Motor neuron (in vitro differentiated cells): ENCODE results near the gene TBXA2R. TPM values are rescaled to one million over a fixed set of nuclear protein-coding genes. Genes with fewer than 3 reads are reported as not detected.
"Not testable (repeated sequence)": the region's sequence is repeated elsewhere in the genome, so short reads cannot be mapped to it uniquely, and the experiment has no call there.

Source experiments
- ATAC-seq, 8 experiments: fragments of 200-7000 bp; cut with Tn5 transposase; replicated peaks in 6 of 8; 2 replicates each; pipeline ENCODE4 v1.8.0; 2021; ENCODE audit warnings: mild to moderate bottlenecking in 8 of 8, moderate library complexity in 8 of 8
- H3K27ac ChIP-seq, 2 donors: fragments of 250-450 bp; sonication (Bioruptor Pico); 2 replicates each; pipeline ENCODE4 v1.9.0; 2021; ENCODE audit warnings: antibody characterized with exemption in 2 of 2, mild to moderate bottlenecking in 2 of 2, moderate library complexity in 1 of 2
- H3K4me1 ChIP-seq, 2 donors: fragments of 250-450 bp; sonication (Bioruptor Pico); replicated peaks in 1 of 2; 2 replicates each; pipeline ENCODE4 v1.6.1; 2021; ENCODE audit warnings: antibody characterized with exemption in 2 of 2, mild to moderate bottlenecking in 2 of 2, moderate library complexity in 1 of 2
- H3K4me3 ChIP-seq, 5 donors: fragments of 250-450 bp; sonication (Bioruptor Pico); 2 replicates each; pipeline ENCODE4 v1.9.0; 2021; ENCODE audit warnings: antibody characterized with exemption in 5 of 5, mild to moderate bottlenecking in 5 of 5, moderate library complexity in 4 of 5
- WGBS, 10 experiments: fragments of 450-650 bp; shearing (Covaris generic); methylation state at CpG; one replicate each; pipeline ENCODE4 v1.0.0; 2022; 5-methylcytosine and 5-hydroxymethylcytosine counted together
- in situ Hi-C, 9 experiments: fragments of 400-800 bp; cut with MboI; loops; one replicate each; pipeline ENCODE4 v1.15.0; 2021; ENCODE audit warnings: low sequenced_read_pairs in 9 of 9, low pct_unique_long_range_greater_than_20kb in 2 of 9; ENCODE audit not compliant: unreplicated experiment in 9 of 9
- total RNA-seq, 8 experiments: library from RNA; unstranded; fragments of 300-600 nt; gene quantifications; 2 replicates each; pipeline versions ENCODE4 v1.2.3 to v1.2.4, GENCODE V29; 2022

The TBXA2R gene
- total RNA-seq, 8 experiments from 2014 or later = 0.07 to 0.62 (median 0.36) TPM; not detected in 1

DNA sequence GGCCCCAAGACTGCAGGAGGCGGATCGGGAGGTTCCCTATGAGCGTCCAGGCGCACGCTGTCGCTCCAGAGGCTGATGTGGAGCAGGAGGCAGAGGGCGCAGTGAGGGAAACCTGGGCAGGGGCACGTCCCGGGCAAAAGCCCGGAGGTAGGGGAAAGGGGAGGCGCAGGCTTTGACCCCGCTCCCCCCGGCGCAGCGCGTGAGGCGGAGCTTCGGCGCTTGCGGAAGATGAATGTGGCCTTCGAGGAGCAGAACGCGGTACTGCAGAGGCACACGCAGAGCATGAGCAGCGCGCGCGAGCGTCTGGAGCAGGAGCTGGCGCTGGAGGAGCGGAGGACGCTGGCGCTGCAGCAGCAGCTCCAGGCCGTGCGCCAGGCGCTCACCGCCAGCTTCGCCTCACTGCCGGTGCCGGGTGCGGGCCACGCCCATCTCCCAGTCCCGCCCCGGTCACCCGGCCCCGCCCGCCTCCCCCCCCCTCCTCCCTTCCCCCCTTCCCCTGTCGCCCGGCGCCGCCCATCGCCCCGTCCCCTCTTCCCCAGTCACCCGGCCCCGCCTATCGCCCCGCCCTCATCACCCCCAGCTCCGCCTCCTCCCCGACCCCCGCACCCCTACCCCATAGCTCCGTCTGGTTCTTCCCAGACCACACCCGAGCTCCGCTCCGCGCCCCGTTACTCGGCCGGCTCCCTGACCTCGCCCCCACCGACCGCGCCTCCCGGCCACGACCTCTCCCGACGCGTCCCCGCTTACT, 29.8 kb downstream of the TBXA2R start:
- peak overlapping the region; percentile 21 to 68 for H3K27ac ChIP-seq
- H3K4me3 ChIP-seq = peak overlapping the region; percentile 0 to 23 (median 6)
- H3K4me1 ChIP-seq = peaks cover 11 to 22% of the 10 kb centered on the region in 2 donors
- ATAC-seq = peak; percentile 2 to 42 (median 18)
- in situ Hi-C loops = no loop called here
- 0 to 54% (median 36%) methylated on average over 1 to 9 of the region's 78 CpGs; no CpG with 5 or more reads in 6 of the 10 experiments for WGBS, 10 experiments

DNA sequence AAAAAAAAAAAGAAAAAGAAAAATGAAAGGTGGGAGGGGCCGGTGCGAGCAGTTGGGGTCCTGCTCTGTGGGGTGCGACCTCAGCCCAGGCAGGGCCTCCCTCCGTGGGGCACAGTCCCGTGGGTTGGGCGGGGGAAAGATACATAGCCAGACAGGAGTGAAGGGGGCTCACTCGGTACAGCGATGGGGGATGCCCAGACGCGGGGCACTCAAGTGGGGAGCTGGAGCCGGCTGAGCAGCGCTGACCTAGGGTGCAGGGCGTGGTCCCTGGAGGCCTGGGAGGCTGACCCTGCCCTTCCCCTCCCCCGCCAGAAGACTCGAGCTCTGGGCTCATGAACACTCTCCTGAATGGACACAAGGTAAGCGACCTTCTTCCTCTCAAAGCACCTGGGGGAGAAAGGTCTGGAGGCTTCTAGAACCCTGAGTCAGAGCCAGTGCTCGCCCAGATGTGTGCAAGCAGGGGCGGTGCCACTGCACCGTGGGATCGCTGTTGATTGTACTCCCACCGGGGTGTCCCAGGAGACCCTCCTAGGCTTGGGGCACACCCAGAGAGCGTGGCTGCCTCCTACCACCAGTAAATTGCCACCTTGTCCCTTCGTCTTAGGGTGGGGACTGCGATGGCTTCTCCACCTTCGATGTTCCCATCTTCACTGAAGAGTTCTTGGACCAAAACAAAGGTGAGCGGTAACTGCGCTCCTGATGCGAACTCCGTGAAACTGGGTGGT, 30.6 kb downstream of the TBXA2R start:
- WGBS, 10 experiments = 43 to 85% (median 53%) methylated on average over 3 to 6 of the region's 29 CpGs; no CpG with 5 or more reads in 6 of the 10 experiments
- H3K27ac ChIP-seq = peak overlapping the region in 1 of 2 donors; percentile 68
- in situ Hi-C loops = no loop called here
- no peak for ATAC-seq
- H3K4me3 ChIP-seq = peak overlapping the region in 1 of 5 donors; percentile 3
- peaks cover 12 to 22% of the 10 kb centered on the region in 2 donors for H3K4me1 ChIP-seq

DNA sequence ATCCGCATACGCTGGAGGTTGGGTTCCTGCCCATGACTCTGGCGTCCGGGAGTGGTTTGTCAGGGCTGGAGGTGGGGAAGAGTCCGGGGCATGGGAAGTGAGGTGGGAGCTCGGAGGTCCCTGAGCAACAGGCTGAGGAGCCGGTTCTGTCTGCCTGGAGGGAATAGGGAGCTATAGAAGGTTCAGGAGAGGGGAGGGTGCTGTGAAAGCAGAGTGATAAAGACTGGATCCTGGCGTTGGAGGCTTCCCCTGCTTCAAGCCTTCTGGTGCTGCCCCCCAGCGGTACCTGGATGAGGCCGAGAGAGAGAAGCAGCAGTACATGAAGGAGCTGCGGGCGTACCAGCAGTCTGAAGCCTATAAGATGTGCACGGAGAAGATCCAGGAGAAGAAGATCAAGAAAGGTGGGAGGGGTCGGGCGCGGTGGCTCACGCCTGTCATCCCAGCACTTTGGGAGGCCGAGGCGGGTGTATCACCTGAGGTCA, 31.4 kb downstream of the TBXA2R start:
- H3K4me1 ChIP-seq = peaks cover 12 to 19% of the 10 kb centered on the region in 2 donors
- no peak for ATAC-seq
- no peak overlapping the region for H3K27ac ChIP-seq
- in situ Hi-C loops = no loop called here
- H3K4me3 ChIP-seq = no peak overlapping the region
- WGBS, 10 experiments = 60 to 100% (median 84%) methylated on average over 1 to 9 of the region's 19 CpGs; no CpG with 5 or more reads in 4 of the 10 experiments

DNA sequence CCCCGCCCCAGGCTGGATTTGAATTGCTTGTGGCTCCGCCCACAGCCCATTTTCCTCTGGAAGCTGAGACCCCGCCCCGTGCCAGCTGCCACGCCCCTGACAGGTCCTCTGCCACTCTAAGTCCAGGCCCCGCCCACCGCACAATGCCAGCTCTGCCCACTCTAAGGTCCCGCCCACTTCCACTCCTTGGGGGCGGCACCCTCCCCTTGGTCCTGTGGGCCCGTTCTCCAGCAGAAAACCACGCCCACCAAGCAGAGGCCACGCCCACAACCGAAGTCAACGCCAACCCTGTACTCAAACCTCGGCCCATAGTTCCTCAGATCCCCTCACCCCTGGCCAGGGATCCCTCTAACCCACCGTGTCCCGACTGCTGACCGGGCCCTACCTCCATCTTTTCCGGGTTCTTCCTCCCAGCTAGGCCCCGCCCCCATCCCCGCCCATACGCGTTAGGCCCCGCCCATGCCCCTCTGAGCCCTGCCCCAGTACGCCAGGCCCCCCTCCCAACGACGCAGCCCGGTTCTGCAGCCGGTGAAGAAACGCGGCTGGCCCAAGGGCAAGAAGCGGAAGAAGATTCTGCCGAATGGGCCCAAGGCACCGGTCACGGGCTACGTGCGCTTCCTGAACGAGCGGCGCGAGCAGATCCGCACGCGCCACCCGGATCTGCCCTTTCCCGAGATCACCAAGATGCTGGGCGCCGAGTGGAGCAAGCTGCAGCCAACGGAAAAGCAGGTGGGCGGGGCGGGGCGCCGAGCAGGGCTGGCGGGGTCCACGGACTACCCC, 32.6 kb downstream of the TBXA2R start:
- Histone ChIP-seq H3K4me3 (peak overlapping the region; percentile 50 to 84 (median 75)), H3K4me1 (peaks cover 12% of the 10 kb centered on the region in 2 donors), H3K27ac (no peak overlapping the region)
- in situ Hi-C loops = loop anchor here in 1 of 9 experiments (25.0 kb wide), 1 partner anchor 138 kb away; the partner anchor contains the start of genes PIP5K1C and TJP3
- WGBS, 10 experiments = 0 to 7% methylated on average over 1 to 5 of the region's 55 CpGs; no CpG with 5 or more reads in 8 of the 10 experiments
- ATAC-seq = peak in 6 of 8 experiments; percentile 1 to 34 (median 14)

DNA sequence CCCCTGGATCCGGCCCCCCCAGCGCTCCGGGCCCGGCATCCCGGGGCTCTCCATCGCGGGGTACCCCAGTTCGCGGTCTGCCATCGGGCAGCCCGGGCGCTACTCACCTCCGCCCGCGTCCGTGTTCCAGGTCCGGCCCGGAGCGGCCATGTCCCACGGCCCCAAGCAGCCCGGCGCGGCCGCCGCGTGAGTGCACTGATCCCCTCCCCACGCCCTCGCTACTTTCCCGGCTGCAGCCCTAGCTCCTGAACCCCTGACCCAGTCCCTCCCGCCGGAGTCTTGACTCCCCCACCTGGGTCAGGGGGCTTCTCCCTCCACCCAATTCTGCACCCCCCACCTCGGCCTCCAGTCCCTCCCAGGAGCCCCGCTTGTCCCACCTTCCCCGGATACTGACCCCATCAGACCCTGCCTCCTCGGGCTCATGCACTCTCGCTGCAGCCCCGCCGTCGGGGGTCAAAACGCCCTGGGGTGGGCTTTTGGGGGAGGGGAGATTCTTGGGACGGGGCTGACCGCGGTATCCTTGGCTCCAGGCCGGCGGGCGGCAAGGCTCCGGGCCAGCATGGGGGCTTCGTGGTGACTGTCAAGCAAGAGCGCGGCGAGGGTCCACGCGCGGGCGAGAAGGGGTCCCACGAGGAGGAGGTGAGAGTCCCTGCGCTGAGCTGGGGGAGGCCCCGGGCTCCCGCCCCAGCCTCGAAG, 33.4 kb downstream of the TBXA2R start:
- no CpG with 5 or more reads among the region's 60 CpGs for WGBS, 10 experiments
- ATAC-seq = peak; percentile 3 to 10 (median 4)
- Histone ChIP-seq H3K4me3 (peak overlapping the region; percentile 50 to 84 (median 75)), H3K27ac (no peak overlapping the region), H3K4me1 (peaks cover 12% of the 10 kb centered on the region in 2 donors)
- in situ Hi-C loops = loop anchor here in 1 of 9 experiments (25.0 kb wide), 1 partner anchor 139 kb away; the partner anchor contains the start of genes PIP5K1C and TJP3

DNA sequence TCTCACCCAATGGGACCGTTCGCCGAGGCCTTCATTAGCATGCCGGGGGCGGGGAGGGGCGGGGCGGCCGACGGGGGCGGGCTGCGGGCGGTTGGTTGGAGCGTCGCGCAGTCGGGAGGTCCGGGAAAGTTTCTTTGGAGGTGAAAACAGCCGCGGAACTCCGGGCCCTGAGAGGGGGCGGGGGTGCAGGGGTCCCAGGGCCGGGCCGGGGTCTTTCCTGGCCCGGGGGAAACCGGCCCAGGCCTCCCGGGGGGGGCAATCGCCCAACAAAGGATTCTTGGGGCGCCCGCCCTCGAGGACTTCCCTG, 33.9 kb downstream of the TBXA2R start, which contains the start of gene HMG20B:
TSS of gene HMG20B (plus strand) at position 90 of the 307 bp plus-strand sequence. CDS start 366 bp downstream, outside the sequence.
- no peak for ATAC-seq
- in situ Hi-C loops = loop anchor here in 1 of 9 experiments (25.0 kb wide), 1 partner anchor 139 kb away; the partner anchor contains the start of genes PIP5K1C and TJP3
- peaks cover 12% of the 10 kb centered on the region in 2 donors for H3K4me1 ChIP-seq
- no peak within 1 kb of the TSS for H3K27ac ChIP-seq
- peak within 1 kb of the TSS; percentile 50 to 84 (median 75) for H3K4me3 ChIP-seq
- no CpG with 5 or more reads among the region's 30 CpGs for WGBS, 10 experiments

DNA sequence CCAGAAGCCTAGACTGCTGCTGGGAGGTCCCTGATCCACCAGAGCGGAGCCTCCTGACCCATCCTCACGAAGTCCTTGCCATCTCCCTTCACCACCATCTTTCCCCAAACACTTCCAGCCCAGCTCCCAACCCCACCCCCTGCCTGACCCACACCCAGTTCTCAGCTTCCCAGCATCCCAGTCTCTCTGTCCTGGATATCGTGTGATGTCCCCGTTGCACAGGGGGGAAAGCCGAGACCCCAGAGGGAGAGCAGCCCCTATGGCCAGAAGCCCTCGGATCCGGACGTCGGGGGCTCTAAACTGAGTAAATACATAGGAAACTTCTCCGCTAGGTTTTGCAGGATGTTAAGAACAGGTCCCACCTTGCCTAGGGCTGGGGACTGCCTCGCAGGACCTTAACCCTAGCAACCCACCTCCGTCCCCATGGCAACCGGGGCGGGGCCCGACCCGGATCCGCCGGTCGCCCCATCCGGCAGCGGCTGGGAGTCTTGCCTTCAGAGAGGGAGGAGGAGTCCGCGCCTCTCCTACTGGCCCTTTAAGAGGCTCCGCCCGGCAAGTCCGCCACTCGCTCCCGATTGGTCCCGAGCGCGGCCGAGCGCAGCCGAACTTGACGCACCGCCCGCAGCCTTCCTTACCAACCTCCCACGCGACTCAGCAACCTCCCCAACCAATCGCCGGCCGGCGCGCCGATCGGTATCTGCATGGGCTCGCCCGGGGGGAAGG, 34.4 kb downstream of the TBXA2R start:
- in situ Hi-C loops = loop anchor here in 1 of 9 experiments (25.0 kb wide), 1 partner anchor 140 kb away; the partner anchor contains the start of genes PIP5K1C and TJP3
- ATAC-seq = peak; percentile 82 to 95 (median 92)
- Histone ChIP-seq H3K27ac (no peak overlapping the region), H3K4me1 (peaks cover 12% of the 10 kb centered on the region in 2 donors), H3K4me3 (peak overlapping the region; percentile 34 to 84 (median 62))
- WGBS, 10 experiments = 0 to 80% (median 10%) methylated on average over 1 to 14 of the region's 48 CpGs; no CpG with 5 or more reads in 5 of the 10 experiments

DNA sequence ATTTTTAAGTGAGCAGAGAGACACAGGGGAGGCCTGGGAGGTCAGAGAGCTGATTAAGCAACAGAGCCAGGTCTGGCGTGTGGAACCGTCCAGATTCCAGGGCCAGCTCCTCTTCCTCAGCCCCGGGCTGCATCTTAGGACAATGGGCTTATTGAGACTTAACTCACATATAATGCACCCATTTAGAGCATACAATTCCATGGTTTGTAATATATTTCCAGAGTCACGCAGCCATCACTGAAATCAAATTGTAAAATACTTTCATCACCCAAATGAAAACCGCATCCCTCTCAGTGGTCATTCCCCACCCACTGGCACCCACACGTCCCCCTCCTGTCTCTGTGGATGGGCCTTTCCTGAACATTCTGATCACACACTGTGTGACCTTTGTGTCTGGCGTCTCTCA, 36.1 kb downstream of the TBXA2R start:
- no peak overlapping the region for H3K4me3 ChIP-seq
- H3K27ac ChIP-seq = no peak overlapping the region
- ATAC-seq = no peak
- peaks cover 4 to 5% of the 10 kb centered on the region in 2 donors for H3K4me1 ChIP-seq
- in situ Hi-C loops = loop anchor here in 1 of 9 experiments (25.0 kb wide), 1 partner anchor 142 kb away; the partner anchor contains the start of genes PIP5K1C and TJP3
- WGBS, 10 experiments = 60 to 100% (median 96%) methylated on average over 1 to 6 of the region's 7 CpGs; no CpG with 5 or more reads in 3 of the 10 experiments

DNA sequence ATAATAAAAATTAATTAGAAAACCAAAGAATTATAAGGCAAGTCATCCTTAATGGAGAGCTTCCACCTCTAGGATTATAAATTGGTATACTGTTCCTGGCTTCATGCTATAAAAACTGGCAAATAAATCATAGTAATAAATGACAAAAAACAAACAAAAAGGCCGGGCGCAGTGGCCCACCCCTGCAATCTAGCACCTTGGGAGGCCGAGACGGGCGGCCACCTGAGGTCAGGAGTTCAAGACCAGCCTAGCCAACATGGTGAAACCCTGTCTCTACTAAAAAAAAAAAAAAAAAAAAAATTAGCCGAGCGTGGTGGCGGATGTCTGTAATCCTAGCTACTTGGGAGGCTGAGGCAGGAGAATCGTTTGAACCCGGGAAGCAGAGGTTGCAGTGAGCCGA, 36.6 kb downstream of the TBXA2R start:
- in situ Hi-C loops = loop anchor here in 1 of 9 experiments (25.0 kb wide), 1 partner anchor 142 kb away; the partner anchor contains the start of genes PIP5K1C and TJP3
- not testable (repeated sequence) for H3K27ac ChIP-seq, H3K4me3 ChIP-seq, H3K4me1 ChIP-seq, ATAC-seq
- WGBS, 10 experiments = 60 to 100% (median 91%) methylated on average over 1 to 11 of the region's 11 CpGs; no CpG with 5 or more reads in 1 of the 10 experiments

DNA sequence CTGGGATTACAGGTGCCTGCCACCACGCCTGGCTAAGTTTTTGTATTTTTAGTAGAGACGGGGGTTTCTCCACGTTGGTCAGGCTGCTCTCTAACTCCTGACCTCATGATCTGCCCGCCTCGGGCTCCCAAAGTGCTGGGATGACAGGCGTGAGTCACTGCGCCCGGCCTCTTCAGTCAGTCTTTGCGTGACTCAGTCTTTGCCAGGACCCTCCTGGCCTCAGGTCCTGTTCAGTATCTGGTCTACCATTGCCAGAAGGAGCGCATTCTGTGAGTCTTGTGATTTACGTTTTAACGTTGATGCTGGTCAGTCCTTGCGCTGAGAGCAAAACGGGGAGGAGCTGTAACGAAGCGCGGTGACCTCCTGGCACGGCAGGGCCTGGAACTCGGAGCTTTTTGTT, 41.5 kb downstream of the TBXA2R start:
- in situ Hi-C loops = loop anchor here in 1 of 9 experiments (25.0 kb wide), 1 partner anchor 147 kb away; the partner anchor contains the start of genes PIP5K1C and TJP3
- Histone ChIP-seq H3K4me3 (no peak overlapping the region), H3K4me1 (no peaks in the 10 kb centered on the region), H3K27ac (no peak overlapping the region)
- peak in 1 of 8 experiments; percentile 45 for ATAC-seq
- 78 to 95% (median 89%) methylated on average over 3 to 7 of the region's 19 CpGs; no CpG with 5 or more reads in 5 of the 10 experiments for WGBS, 10 experiments
